ENCODE data around the gene FBXL4. TPM values are rescaled to one million over a fixed set of nuclear protein-coding genes. Genes with fewer than 3 reads are reported as not detected.

Gene FBXL4
- total RNA-seq, 4 donors from 2014 or later, result 14.5 to 26.7 (median 18.3) TPM

- whole genome bisulfite sequencing, result 78% methylated on average over 1 of the region's 1 CpG
- DNase-seq (ENCODE audit: low spot score in 2 of 2), result no peak
- Histone ChIP-seq H3K9me3 (no peaks in the 10 kb centered on the region), H3K36me3 (no peaks in the 10 kb centered on the region), H3K4me3 (no peak overlapping the region), H3K27ac (no peak overlapping the region), H3K27me3 (peaks cover 3% of the 10 kb centered on the region), H3K4me1 (no peaks in the 10 kb centered on the region)
- TF ChIP-seq CTCF (IDR thresholded peaks at IDR 0.05), result no peak
- no peak for TF ChIP-seq POLR2AphosphoS5 (IDR thresholded peaks at IDR 0.05)
- TF ChIP-seq EP300 (IDR thresholded peaks at IDR 0.05), result no peak
Measured at GRCh38 chr6:98984121-98984520, 36.4 kb upstream of the FBXL4 start.

- no peaks in the 10 kb centered on the region for H3K36me3 ChIP-seq
- H3K27me3 ChIP-seq, result no peaks in the 10 kb centered on the region
- DNase-seq (ENCODE audit: low spot score in 2 of 2), result no peak
- H3K27ac ChIP-seq, result no peak overlapping the region
- H3K4me1 ChIP-seq, result peaks cover 6% of the 10 kb centered on the region
- H3K4me3 ChIP-seq, result no peak overlapping the region
- 93% methylated on average over 1 of the region's 1 CpG for WGBS
- H3K9me3 ChIP-seq, result no peaks in the 10 kb centered on the region
- no peak for TF ChIP-seq POLR2A (IDR thresholded peaks at IDR 0.05)
- TF ChIP-seq CTCF (IDR thresholded peaks at IDR 0.05), result no peak
- TF ChIP-seq EP300 (IDR thresholded peaks at IDR 0.05), result no peak
- no peak for TF ChIP-seq POLR2AphosphoS5 (IDR thresholded peaks at IDR 0.05)
Measured at GRCh38 chr6:98981473-98981872, 33.7 kb upstream of the FBXL4 start.

DNA sequence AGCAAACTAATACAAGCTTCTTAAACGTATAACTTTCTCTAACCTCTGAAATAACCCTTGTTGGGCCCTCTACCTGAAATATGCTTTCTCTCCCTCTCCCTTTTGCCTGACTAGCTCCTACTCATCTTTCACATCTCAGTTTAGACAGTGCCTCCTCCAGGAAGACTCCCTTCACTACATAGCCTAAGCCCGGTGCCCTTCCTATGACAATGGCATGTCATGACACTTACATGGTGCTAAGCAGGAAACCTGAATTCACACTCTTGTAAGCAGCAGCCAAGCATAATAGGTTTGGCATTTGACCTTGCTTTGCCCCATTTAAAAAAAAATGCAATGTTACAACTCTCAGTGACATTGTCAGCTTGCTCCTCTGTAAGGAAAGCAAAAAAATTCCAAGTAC is 33.1 kb upstream of the FBXL4 start:
- no peak for DNase-seq (ENCODE audit: low spot score in 2 of 2)
- no peak overlapping the region for H3K4me3 ChIP-seq

GRCh38 chr6:98977671-98978292 is 30.0 kb upstream of the FBXL4 start:
- 56% methylated on average over 2 of the region's 2 CpGs for whole genome bisulfite sequencing
- no peak for DNase-seq (ENCODE audit: low spot score in 2 of 2)
- no peaks in the 10 kb centered on the region for H3K9me3 ChIP-seq

More for the DNA sequence above, 33.1 kb upstream of the FBXL4 start:
- Histone ChIP-seq H3K4me1 (peaks cover 6% of the 10 kb centered on the region), H3K27me3 (no peaks in the 10 kb centered on the region), H3K9me3 (no peaks in the 10 kb centered on the region), H3K36me3 (no peaks in the 10 kb centered on the region), H3K27ac (no peak overlapping the region)
- TF ChIP-seq POLR2AphosphoS5 (IDR thresholded peaks at IDR 0.05), result no peak
- TF ChIP-seq EP300 (IDR thresholded peaks at IDR 0.05), result no peak
- no peak for TF ChIP-seq CTCF (IDR thresholded peaks at IDR 0.05)
- no peak for TF ChIP-seq POLR2A (IDR thresholded peaks at IDR 0.05)
- WGBS, result 87% methylated on average over 2 of the region's 2 CpGs

More at GRCh38 chr6:98977671-98978292, 30.0 kb upstream of the FBXL4 start:
- TF ChIP-seq EP300 (IDR thresholded peaks at IDR 0.05) (no peak), POLR2A (IDR thresholded peaks at IDR 0.05) (no peak), CTCF (IDR thresholded peaks at IDR 0.05) (no peak), POLR2AphosphoS5 (IDR thresholded peaks at IDR 0.05) (no peak)
- Histone ChIP-seq H3K4me3 (no peak overlapping the region), H3K27ac (no peak overlapping the region), H3K27me3 (no peaks in the 10 kb centered on the region), H3K36me3 (no peaks in the 10 kb centered on the region), H3K4me1 (peaks cover 6% of the 10 kb centered on the region)
